GM12878 (cell line): ENCODE results near the gene FLT1. TPM values are rescaled to one million over a fixed set of nuclear protein-coding genes. Genes with fewer than 3 reads are reported as not detected.

Experiments
- CREB1 ChIP-seq: IDR thresholded peaks from 2 replicates; pipeline ENCODE4 v1.6.1; 2012; ENCODE audit warnings: low read depth, mild to moderate bottlenecking, inconsistent platforms
- E2F8 ChIP-seq: fragments of 450-650 bp; IDR thresholded peaks from 2 replicates; pipeline ENCODE4 v1.6.1; 2018; ENCODE audit warnings: mild to moderate bottlenecking, low read depth, moderate library complexity; ENCODE audit not compliant: partially characterized antibody
- ELK1 ChIP-seq: IDR thresholded peaks from 2 replicates; pipeline ENCODE4 v1.6.1; 2012; ENCODE audit warnings: low read depth, low read length, improper control_type of control experiment
- FOXK2 ChIP-seq: fragments of 450-650 bp; IDR thresholded peaks from 2 replicates; pipeline ENCODE4 v1.6.1; 2017; ENCODE audit warnings: mild to moderate bottlenecking, moderate library complexity
- GATAD2B ChIP-seq: fragments of 450-650 bp; conservative IDR thresholded peaks from 2 replicates; pipeline ENCODE4 v1.6.1; 2017; ENCODE audit warnings: low read depth, mild to moderate bottlenecking, moderate library complexity
- RELB ChIP-seq: fragments of 450-650 bp; IDR thresholded peaks from 2 replicates; pipeline ENCODE4 v1.6.1; 2017; ENCODE audit warnings: low read depth, mild to moderate bottlenecking, moderate library complexity
- RFX5 ChIP-seq: IDR thresholded peaks from 2 replicates; pipeline ENCODE4 v1.6.1; 2011; ENCODE audit warnings: low read depth, low read length, improper control_type of control experiment
- USF1 ChIP-seq: IDR thresholded peaks from 2 replicates; pipeline ENCODE4 v1.6.1; 2011; ENCODE audit warnings: borderline replicate concordance, low read depth, mild to moderate bottlenecking, moderate library complexity, mixed read lengths, low read length; ENCODE audit not compliant: insufficient read depth; ENCODE audit errors: extremely low read length
- polyA plus RNA-seq, 11 experiments: library from polyadenylated mRNA; depleted of rRNA in 4 of 11; unstranded in 6 of 11; stranded (reverse) in 5 of 11; fragments of >200 nt; fragmentation: Nextera tagmentation in 4 of 11; fragmentation: Illumina TruSeq in 1 of 11; extraction: Ambion mirVana in 4 of 11; extraction: Trizol in 1 of 11; gene quantifications; 1 replicate in 1 of 11; 2 replicates in 10 of 11; pipeline versions ENCODE4 v1.2.1 to v1.2.3, GENCODE V29; 2011 to 2016; ENCODE audit warnings: inconsistent platforms in 2 of 11, missing spikeins in 2 of 11, low read depth in 1 of 11
- total RNA-seq, 4 experiments: library from RNA; depleted of rRNA in 3 of 4; stranded (reverse); fragments of >200 nt in 3 of 4; fragmentation: Illumina TruSeq in 1 of 4; extraction: Trizol in 1 of 4; gene quantifications; 2 replicates each; pipeline versions ENCODE4 v1.2.1 to v1.2.3, GENCODE V29; 2013 to 2021

Gene FLT1
- total and polyA plus RNA-seq, 10 of the 15 experiments (the other 5 are each of a cell fraction or from before 2014, with no cell fraction given), result 0.55 to 5.6 (median 0.84) TPM

- no peak for TF ChIP-seq RELB
- no peak for TF ChIP-seq CREB1
- no peak for TF ChIP-seq FOXK2
- no peak for TF ChIP-seq ELK1
- TF ChIP-seq USF1, result no peak
- TF ChIP-seq E2F8, result no peak
- no peak for TF ChIP-seq RFX5
- no peak for TF ChIP-seq GATAD2B
- TF ChIP-seq, all 136 proteins: peak for 0
Observed at GRCh38 chr13:28503182-28503967, 8.4 kb upstream of the FLT1 start (continued).
